H1 (cell line): Measurements from ENCODE around the gene SRGAP3. TPM values are rescaled to one million over a fixed set of nuclear protein-coding genes. Genes with fewer than 3 reads are reported as not detected.

ENCODE experiments used
- CTCF ChIA-PET: fragments of 300-600 bp; sonication (Branson Sonifier 250); formaldehyde crosslinking; loops from one replicate; lab custom pipeline; 2021; ENCODE audit not compliant: partially characterized antibody; lab: Charles Lee
- POLR2A ChIA-PET: fragments of 300-600 bp; sonication (Branson Sonifier 250); formaldehyde crosslinking; loops from one replicate; lab custom pipeline; 2021; ENCODE audit warnings: inconsistent platforms; ENCODE audit not compliant: partially characterized antibody; lab: Charles Lee
- DNase-seq, 2 experiments: peaks; one replicate each; pipeline versions ENCODE4 v3.0.0 to v3.0.0-alpha.2; 2010 to 2022; ENCODE audit warnings: low spot score in 2 of 2, low read depth in 1 of 2, mixed read lengths in 1 of 2
- FAIRE-seq: peaks from 2 replicates; lab custom pipeline; 2011; peaks lifted over from hg19 to GRCh38; lab: Jason Lieb, UNC
- H2AFZ ChIP-seq: 2 replicates; pipeline ENCODE4 v1.8.1; 2012; ENCODE audit warnings: low read length, inconsistent platforms
- H2AK5ac ChIP-seq: 2 replicates; pipeline ENCODE4 v1.6.1; 2013; ENCODE audit warnings: low read depth, low read length
- H2BK120ac ChIP-seq: replicated peaks from 2 replicates; pipeline ENCODE3; 2013; ENCODE audit warnings: low read depth, low read length, inconsistent platforms
- H2BK12ac ChIP-seq: 2 replicates; pipeline ENCODE4 v1.6.1; 2013; ENCODE audit warnings: low read depth, low read length
- H2BK15ac ChIP-seq: 2 replicates; pipeline ENCODE4 v1.6.1; 2013; ENCODE audit warnings: low read length
- H2BK20ac ChIP-seq: 2 replicates; pipeline ENCODE4 v1.6.1; 2013; ENCODE audit warnings: low read length
- H2BK5ac ChIP-seq: 2 replicates; pipeline ENCODE4 v1.6.1; 2013; ENCODE audit warnings: low read depth, low read length
- H3K14ac ChIP-seq: 2 replicates; pipeline ENCODE4 v1.6.1; 2013; ENCODE audit warnings: inconsistent platforms; ENCODE audit not compliant: insufficient read length
- H3K18ac ChIP-seq: 2 replicates; pipeline ENCODE4 v1.6.1; 2013; ENCODE audit warnings: low read length; ENCODE audit errors: extremely low read depth
- H3K23ac ChIP-seq: 2 replicates; pipeline ENCODE4 v1.6.1; 2013; ENCODE audit warnings: inconsistent platforms; ENCODE audit not compliant: insufficient read length
- H3K23me2 ChIP-seq: 2 replicates; pipeline ENCODE4 v1.6.1; 2013; ENCODE audit warnings: low read depth, low read length
- H3K27ac ChIP-seq: 2 replicates; pipeline ENCODE4 v1.6.1; 2011; ENCODE audit warnings: low read depth, low read length, inconsistent platforms
- H3K27me3 ChIP-seq, 4 experiments: replicated peaks in 1 of 4; 1 replicate in 1 of 4; 2 replicates in 3 of 4; pipeline versions ENCODE4 v1.6.1 to v1.8.1; 2011 to 2013; ENCODE audit warnings: low read length in 3 of 4, mild to moderate bottlenecking in 3 of 4, inconsistent platforms in 2 of 4, mixed read lengths in 2 of 4, moderate library complexity in 1 of 4; ENCODE audit not compliant: control insufficient read depth in 3 of 4, insufficient read depth in 3 of 4; ENCODE audit errors: extremely low read depth in 1 of 4
- H3K36me3 ChIP-seq, 4 experiments: 2 replicates each; pipeline versions ENCODE4 v1.6.1 to v1.8.1; 2011 to 2013; ENCODE audit warnings: mild to moderate bottlenecking in 4 of 4, low read length in 3 of 4, moderate library complexity in 2 of 4, control low read depth in 1 of 4, inconsistent platforms in 1 of 4; ENCODE audit not compliant: insufficient read depth in 4 of 4, control insufficient read depth in 2 of 4
- H3K4ac ChIP-seq: replicated peaks from 2 replicates; pipeline ENCODE3; 2013; ENCODE audit warnings: low read length, low read depth, mixed read lengths, inconsistent platforms; ENCODE audit not compliant: insufficient read length
- H3K4me1 ChIP-seq, 4 experiments: replicated peaks in 1 of 4; 1 replicate in 1 of 4; 2 replicates in 3 of 4; pipeline versions ENCODE4 v1.6.1 to v1.8.1; 2011 to 2013; ENCODE audit warnings: low read length in 3 of 4, inconsistent platforms in 2 of 4, mixed read lengths in 1 of 4; ENCODE audit not compliant: insufficient read depth in 4 of 4, control insufficient read depth in 3 of 4
- H3K4me2 ChIP-seq, 2 experiments: 2 replicates each; pipeline versions ENCODE4 v1.6.1 to v1.8.1; 2011 to 2013; ENCODE audit warnings: low read depth in 2 of 2, low read length in 2 of 2, control low read depth in 1 of 2, inconsistent platforms in 1 of 2, mild to moderate bottlenecking in 1 of 2; ENCODE audit not compliant: insufficient read depth in 1 of 2
- H3K4me3 ChIP-seq, 4 experiments: fragments of 200-600, 300-600 bp in 1 of 4; sonication (generic), shearing (Covaris generic), sonication (Bioruptor Twin) in 1 of 4; 2 replicates each; pipeline versions ENCODE4 v1.5.1 to v1.8.1; 2011 to 2016; ENCODE audit warnings: low read length in 4 of 4, low read depth in 3 of 4, control low read depth in 2 of 4, inconsistent platforms in 2 of 4, mild to moderate bottlenecking in 2 of 4, mixed read lengths in 1 of 4, moderate library complexity in 1 of 4; ENCODE audit not compliant: insufficient read depth in 2 of 4; ENCODE audit errors: extremely low read depth in 1 of 4
- H3K56ac ChIP-seq: replicated peaks from 2 replicates; pipeline ENCODE3; 2013; ENCODE audit warnings: low read depth, mild to moderate bottlenecking, mixed read lengths, low read length, inconsistent platforms; ENCODE audit not compliant: insufficient read length
- H3K79me1 ChIP-seq: 2 replicates; pipeline ENCODE4 v1.6.1; 2013; ENCODE audit warnings: low read depth, low read length, control low read depth
- H3K79me2 ChIP-seq, 2 experiments: 2 replicates each; pipeline versions ENCODE4 v1.6.1 to v1.8.1; 2012 to 2013; ENCODE audit warnings: low read length in 2 of 2, mild to moderate bottlenecking in 2 of 2, inconsistent platforms in 1 of 2; ENCODE audit not compliant: insufficient read depth in 2 of 2, control insufficient read depth in 1 of 2
- H3K9ac ChIP-seq, 4 experiments: replicated peaks in 1 of 4; 1 replicate in 1 of 4; 2 replicates in 3 of 4; pipeline versions ENCODE4 v1.6.1 to v1.8.1; 2011 to 2013; ENCODE audit warnings: low read depth in 3 of 4, low read length in 3 of 4, control low read depth in 2 of 4, mild to moderate bottlenecking in 2 of 4, moderate library complexity in 2 of 4, inconsistent platforms in 1 of 4; ENCODE audit errors: extremely low read depth in 1 of 4
- H3K9me3 ChIP-seq, 2 experiments: 2 replicates each; pipeline versions ENCODE4 v1.6.1 to v1.8.1; 2012 to 2013; ENCODE audit warnings: mild to moderate bottlenecking in 2 of 2, moderate library complexity in 2 of 2, control low read depth in 1 of 2, inconsistent platforms in 1 of 2, low read depth in 1 of 2, low read length in 1 of 2, mixed read lengths in 1 of 2; ENCODE audit not compliant: insufficient read depth in 2 of 2
- H4K20me1 ChIP-seq, 2 experiments: replicated peaks in 1 of 2; 2 replicates each; pipeline versions ENCODE3 to v1.8.1; 2011 to 2013; ENCODE audit warnings: inconsistent platforms in 2 of 2, low read length in 2 of 2, mild to moderate bottlenecking in 1 of 2; ENCODE audit not compliant: insufficient read depth in 2 of 2, control insufficient read depth in 1 of 2
- H4K5ac ChIP-seq: 2 replicates; pipeline ENCODE4 v1.6.1; 2013; ENCODE audit warnings: low read length, low read depth, mixed read lengths, inconsistent platforms; ENCODE audit not compliant: insufficient read length
- H4K8ac ChIP-seq: 2 replicates; pipeline ENCODE4 v1.8.0; 2013; ENCODE audit warnings: mild to moderate bottlenecking, moderate library complexity, low read length, inconsistent platforms; ENCODE audit not compliant: insufficient read depth; ENCODE audit errors: extremely low read depth
- H4K91ac ChIP-seq: replicated peaks from 2 replicates; pipeline ENCODE3; 2013; ENCODE audit warnings: low read length, mixed read lengths, inconsistent platforms; ENCODE audit not compliant: insufficient read length
- CEBPB ChIP-seq: IDR thresholded peaks from 2 replicates; pipeline ENCODE4 v1.6.1; 2012; ENCODE audit warnings: low read depth, low read length
- CHD2 ChIP-seq: IDR thresholded peaks from 2 replicates; pipeline ENCODE4 v1.6.1; 2012; ENCODE audit warnings: low read length, improper control_type of control experiment
- WGBS, 2 experiments: shearing (Covaris generic) in 1 of 2; methylation state at CpG; one replicate each; pipeline versions ENCODE4 v1.1.6 to v1.1.7; 2013 to 2015; ENCODE audit warnings: low lambda C conversion rate in 2 of 2, mixed read lengths in 2 of 2, inconsistent platforms in 1 of 2, low coverage in 1 of 2, missing lambda C conversion rate in 1 of 2; ENCODE audit not compliant: insufficient replicate concordance in 2 of 2, insufficient coverage in 1 of 2, insufficient read length in 1 of 2; ENCODE audit errors: extremely low coverage in 1 of 2, missing lambda C conversion rate in 1 of 2; 5-methylcytosine and 5-hydroxymethylcytosine counted together
- polyA plus RNA-seq, 7 experiments: library from polyadenylated mRNA; depleted of rRNA in 3 of 7; stranded (reverse) in 5 of 7; unstranded in 2 of 7; fragments of >200 nt in 5 of 7; fragments of 200-250 nt in 2 of 7; gene quantifications; 1 replicate in 5 of 7; 2 replicates in 1 of 7; 4 replicates in 1 of 7; pipeline versions ENCODE4 v1.2.1 to v1.2.3, GENCODE V29; 2011 to 2013; ENCODE audit warnings: missing spikeins in 2 of 7, mixed read lengths in 2 of 7
- total RNA-seq: library from RNA; stranded (reverse); fragmentation: NEBNext Ultra II Directional; extraction: Animal tissue kit (Norgen Biotek cat#: 25700); gene quantifications from 2 replicates; pipeline ENCODE4 v1.2.1, GENCODE V29; 2021

Gene SRGAP3
- total and polyA plus RNA-seq, 2 of the 8 experiments (the other 6 are each of a cell fraction or from before 2014, with no cell fraction given): 5.8 to 11.4 TPM

GRCh38 chr3:9257092-9257491 is 7.6 kb upstream of the SRGAP3 start:
- Histone ChIP-seq H3K36me3 (no peaks in the 10 kb centered on the region), H4K5ac (no peak overlapping the region), H2AFZ (no peak overlapping the region), H4K8ac (no peak overlapping the region), H3K79me1 (no peaks in the 10 kb centered on the region), H3K27ac (no peak overlapping the region), H4K91ac (no peak overlapping the region), H2BK5ac (no peak overlapping the region), H4K20me1 (no peaks in the 10 kb centered on the region), H3K23me2 (no peaks in the 10 kb centered on the region), H3K18ac (no peak overlapping the region), H2BK20ac (no peak overlapping the region), H3K4me3 (no peak overlapping the region), H3K4me1 (peaks cover 0 to 4% (median 0%) of the 10 kb centered on the region in 4 experiments; a peak in 2 of 7 replicates), H3K9ac (no peak overlapping the region), H2AK5ac (no peak overlapping the region), H3K4me2 (no peak overlapping the region), H3K27me3 (no peaks in the 10 kb centered on the region), H3K14ac (no peak overlapping the region), H3K9me3 (no peaks in the 10 kb centered on the region; a peak in 1 of 4 replicates), H3K79me2 (no peaks in the 10 kb centered on the region), H2BK120ac (no peak overlapping the region), H3K56ac (no peak overlapping the region), H3K4ac (no peak overlapping the region), H2BK15ac (no peak overlapping the region), H3K23ac (no peak overlapping the region), H2BK12ac (no peak overlapping the region)
- ChIA-PET CTCF (interaction anchor here (0.7 to 3.6 kb wide), 9 partner anchors 32 to 269 kb away, joined by 3 to 18 read pairs (median 4); no protein-coding TSS in a partner anchor), POLR2A (no interaction called here)
- WGBS, 2 experiments: 88% methylated on average over 2 of the region's 2 CpGs; no CpG with 5 or more reads in 1 of the 2 experiments
- DNase-seq (no peak), FAIRE-seq (no peak)
- TF ChIP-seq CHD2 (no peak), CEBPB (no peak)
